ENCODE measurements around the gene MSMP. TPM values are rescaled to one million over a fixed set of nuclear protein-coding genes. Genes with fewer than 3 reads are reported as not detected.

The MSMP gene
- total RNA-seq, 1 donor from 2014 or later = 142 TPM

Other genes starting within 250 kb of the MSMP start
- gene TESK1, start 149.0 kb downstream of the MSMP start, total RNA-seq = 3.1 and 5.8 TPM in 2 replicates
- 0.13 TPM in 1 of 2 replicates, not detected in the other for gene CD72, start 135.9 kb downstream of the MSMP start, total RNA-seq
- not detected in 2 replicates for gene SIT1, start 103.3 kb downstream of the MSMP start, total RNA-seq
- gene RMRP, start 96.3 kb downstream of the MSMP start, total RNA-seq = 194,626 and 272,621 TPM in 2 replicates
- 7.7 and 10.9 TPM in 2 replicates for gene CCDC107, start 96.0 kb downstream of the MSMP start, total RNA-seq
- gene ARHGEF39, start 89.1 kb downstream of the MSMP start, total RNA-seq = 0.51 and 1.0 TPM in 2 replicates
- 0.13 TPM in 2 replicates for gene CA9, start 80.3 kb downstream of the MSMP start, total RNA-seq
- 4.4 and 6.2 TPM in 2 replicates for gene TPM2, start 64.4 kb downstream of the MSMP start, total RNA-seq
- 230 and 315 TPM in 2 replicates for gene TLN1, start 22.1 kb downstream of the MSMP start, total RNA-seq
- gene CREB3, start 21.6 kb downstream of the MSMP start, total RNA-seq = 35.5 and 39.9 TPM in 2 replicates
- gene GBA2, start 5.0 kb downstream of the MSMP start, total RNA-seq = 66.6 and 78.1 TPM in 2 replicates
- gene RGP1, start 5.0 kb downstream of the MSMP start, total RNA-seq = 9.0 and 11.3 TPM in 2 replicates
- 1.1 and 1.5 TPM in 2 replicates for gene NPR2, start 37.3 kb upstream of the MSMP start, total RNA-seq
- not detected in 2 replicates for gene SPAG8, start 58.0 kb upstream of the MSMP start, total RNA-seq
- 4.4 and 9.9 TPM in 2 replicates for gene HINT2, start 60.8 kb upstream of the MSMP start, total RNA-seq
- gene FAM221B, start 74.5 kb upstream of the MSMP start, total RNA-seq = not detected in 2 replicates
- 0.13 and 0.25 TPM in 2 replicates for gene TMEM8B, start 75.0 kb upstream of the MSMP start, total RNA-seq
- not detected in 2 replicates for gene OR13J1, start 116.1 kb upstream of the MSMP start, total RNA-seq
- gene HRCT1, start 151.9 kb upstream of the MSMP start, total RNA-seq = 2.6 and 3.3 TPM in 2 replicates
- 0.76 and 2.8 TPM in 2 replicates for gene SPAAR, start 155.2 kb upstream of the MSMP start, total RNA-seq
- gene OR2S2, start 203.9 kb upstream of the MSMP start, total RNA-seq = not detected in 2 replicates